Measurements from ENCODE around the gene ABHD2.

ABHD2 gene

DNA sequence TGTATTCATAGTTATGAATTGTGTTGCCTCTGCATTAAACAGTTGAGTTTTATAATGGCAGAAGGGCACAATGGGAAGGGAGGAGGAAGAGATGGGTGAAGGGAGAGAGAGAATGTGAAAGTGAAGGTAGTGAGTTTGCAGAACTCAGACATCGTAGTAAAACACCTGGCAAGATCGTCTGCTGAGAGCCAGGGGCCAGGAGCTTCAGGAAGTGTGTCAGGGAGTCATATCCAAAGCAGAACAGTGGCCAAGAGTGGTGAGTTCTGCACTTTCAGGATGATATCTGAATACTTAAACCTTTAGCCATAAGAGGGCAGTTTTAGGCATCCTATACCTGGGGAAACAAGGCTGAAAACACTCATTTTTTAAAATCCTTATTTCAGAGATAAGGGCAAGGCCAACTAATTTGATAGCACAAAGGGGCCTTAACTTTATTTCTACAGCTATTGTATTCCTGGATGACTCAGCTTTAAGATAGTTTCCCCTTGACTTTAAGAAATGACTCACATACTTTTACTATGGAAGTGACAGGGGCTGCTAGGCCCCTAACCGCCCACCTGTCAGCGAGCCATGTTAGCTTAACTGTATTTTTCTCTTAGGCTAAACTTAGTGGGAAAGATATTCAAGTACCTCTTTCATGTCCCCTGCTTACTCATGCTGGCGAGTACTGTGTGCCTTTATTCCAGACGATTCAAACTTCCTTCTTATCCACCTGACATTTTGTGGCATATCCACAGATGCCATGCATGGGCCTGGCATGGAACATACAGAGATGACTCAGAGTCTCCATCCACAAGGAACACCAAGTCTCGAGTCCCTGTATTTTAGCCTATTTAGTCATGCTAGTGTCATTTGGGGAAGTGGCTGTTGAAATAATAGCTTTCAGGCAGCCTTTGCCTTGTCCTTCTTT, 79.3 kb downstream of the ABHD2 start:
- no peak for DNase-seq (ENCODE audit: low spot score)

DNA sequence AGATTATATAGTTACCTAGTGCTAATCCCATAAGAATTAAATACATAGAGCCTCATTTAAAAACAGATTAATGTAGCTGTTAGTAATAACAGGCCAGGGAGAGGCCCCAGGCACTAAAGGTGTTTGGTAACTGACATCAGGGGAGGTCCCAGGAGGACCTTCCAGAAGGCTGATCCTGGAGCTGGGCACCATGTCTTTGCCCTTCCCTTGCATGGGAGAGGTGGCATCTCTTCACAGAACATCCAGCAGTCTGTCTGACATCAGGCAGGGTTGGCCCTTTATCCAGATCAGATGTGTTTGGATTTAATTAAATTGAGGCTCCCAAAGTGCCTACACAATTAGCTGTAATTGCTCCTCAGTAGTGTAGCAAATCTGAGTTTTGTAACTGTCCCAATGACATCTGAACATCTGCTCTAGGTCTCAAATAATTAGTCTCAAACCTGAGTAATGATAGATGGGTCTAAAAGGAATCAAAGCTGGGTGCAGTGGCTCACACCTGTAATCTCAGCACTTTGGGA, 80.1 kb downstream of the ABHD2 start:
- no peak for DNase-seq (ENCODE audit: low spot score)

DNA sequence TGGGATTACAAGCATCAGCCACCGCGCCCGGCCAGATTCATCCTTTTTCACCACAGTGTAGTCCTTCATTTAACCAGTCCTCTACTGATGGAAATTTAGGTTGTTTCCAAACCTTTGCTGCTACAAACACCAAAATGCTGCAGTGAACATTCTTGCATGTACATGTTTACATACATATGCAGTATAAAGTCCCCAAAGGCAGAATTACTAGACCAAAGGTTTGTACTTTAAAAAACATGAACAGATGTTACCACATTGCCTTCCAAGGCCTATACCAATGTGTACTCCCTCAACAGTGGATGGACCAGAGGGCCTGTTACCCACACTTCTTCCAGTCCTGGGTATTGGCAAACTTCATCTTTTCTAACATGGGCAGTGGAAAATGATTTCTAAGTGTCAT, 82.1 kb downstream of the ABHD2 start:
- no peak for DNase-seq (ENCODE audit: low spot score)

DNA sequence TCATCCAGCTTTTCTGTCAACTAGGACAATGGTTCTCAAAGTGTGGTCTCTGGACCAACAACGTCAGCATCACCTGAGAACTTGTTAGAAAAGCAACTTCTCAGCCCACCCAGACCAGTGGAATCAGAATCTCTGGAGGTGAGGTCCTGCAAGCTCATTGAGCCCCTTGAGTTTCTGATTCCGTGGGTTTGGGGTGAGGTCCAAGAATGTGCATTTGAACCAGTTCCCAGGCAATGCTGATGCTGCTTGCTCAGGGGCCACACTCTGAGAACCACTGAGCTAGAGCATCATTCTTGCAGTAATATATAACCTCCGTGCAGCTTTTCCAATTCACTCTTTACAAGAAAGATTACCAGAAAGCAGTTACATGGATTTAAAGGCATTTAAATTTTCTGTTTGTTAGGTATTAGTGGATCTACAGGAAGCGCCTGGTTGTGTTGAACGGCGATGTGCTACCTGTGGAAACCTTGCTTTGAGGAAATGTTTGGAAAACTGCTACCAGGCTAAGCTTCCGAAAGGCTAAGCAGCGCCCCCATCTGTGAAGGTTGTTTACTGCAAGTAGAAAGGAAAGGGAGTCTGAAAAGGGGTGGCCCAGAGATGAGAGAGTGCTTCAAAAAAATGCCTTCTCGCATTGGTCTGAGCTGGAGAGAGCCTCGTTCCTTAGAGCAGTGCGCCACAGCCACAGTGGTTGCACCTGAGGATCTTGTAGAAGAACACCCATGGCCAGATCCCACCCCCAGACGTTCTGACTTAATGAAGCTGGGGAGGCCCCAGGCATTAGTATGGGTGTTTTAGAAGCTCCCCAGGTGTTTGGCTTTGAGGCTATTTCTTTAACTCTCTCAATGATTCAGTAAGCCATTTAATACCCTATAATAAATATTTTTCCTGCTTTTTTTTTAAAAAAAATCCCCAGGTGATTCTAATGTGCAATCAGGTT, 83.1 kb downstream of the ABHD2 start:
- DNase-seq (ENCODE audit: low spot score): peak; percentile 72

DNA sequence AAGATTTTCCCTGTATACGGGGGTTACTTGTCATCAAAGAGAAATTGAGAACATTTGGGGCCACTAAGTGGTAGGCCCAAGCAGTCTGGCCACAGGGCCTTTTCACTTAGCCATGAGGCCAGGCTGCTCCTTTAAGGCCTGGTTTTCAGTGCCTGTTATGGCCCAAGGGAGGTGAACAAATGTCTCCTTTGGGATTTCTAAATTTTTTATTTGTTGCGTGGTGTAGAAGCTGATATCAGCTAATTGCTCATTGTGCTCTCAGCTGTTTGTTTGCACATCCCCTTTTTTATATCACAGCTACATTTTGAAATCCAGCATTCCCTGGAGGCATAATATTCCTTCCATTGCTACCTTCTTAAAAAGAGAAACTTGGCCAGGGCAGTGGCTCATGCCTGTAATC, 84.7 kb downstream of the ABHD2 start:
- no peak for DNase-seq (ENCODE audit: low spot score)

DNA sequence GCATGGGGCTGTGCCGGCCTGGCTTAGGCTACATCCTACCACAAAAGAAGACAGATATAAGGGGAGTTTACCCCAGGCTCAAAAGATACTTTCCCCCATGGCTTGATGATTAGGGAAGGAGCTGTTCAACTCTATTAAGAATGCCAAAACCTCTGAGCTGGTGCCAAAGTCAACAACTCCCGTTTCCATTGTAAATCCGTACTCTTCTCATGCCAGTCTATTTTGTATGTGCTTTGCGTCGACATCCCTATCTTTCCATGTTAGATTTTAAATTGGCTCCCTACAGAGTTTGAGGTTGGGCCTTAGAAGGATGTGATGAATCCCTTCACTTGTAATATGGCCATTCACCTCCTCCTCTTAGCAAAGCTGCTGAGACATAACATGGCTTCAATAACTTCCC, 86.2 kb downstream of the ABHD2 start:
- no peak for DNase-seq (ENCODE audit: low spot score)

DNA sequence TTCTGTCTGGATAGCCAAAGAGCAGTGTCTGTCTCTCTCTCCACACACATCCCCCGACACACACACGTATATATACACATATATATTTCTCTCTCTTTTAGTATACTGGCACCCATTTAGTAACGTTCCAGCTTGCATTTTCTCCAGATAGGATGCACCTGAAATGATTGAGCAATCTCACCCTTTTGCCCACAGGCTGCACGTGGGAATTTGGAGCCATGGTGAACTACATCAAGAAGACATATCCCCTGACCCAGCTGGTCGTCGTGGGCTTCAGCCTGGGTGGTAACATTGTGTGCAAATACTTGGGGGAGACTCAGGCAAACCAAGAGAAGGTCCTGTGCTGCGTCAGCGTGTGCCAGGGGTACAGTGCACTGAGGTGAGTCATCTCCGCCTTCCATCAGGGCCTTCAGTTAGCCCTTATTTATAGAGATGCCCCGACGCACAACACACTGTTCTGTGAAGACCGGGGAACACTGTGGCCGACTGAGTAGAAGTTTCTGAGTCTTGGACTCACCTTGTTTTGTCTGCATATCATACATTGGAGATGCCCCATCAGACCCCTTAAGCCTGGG, 87.4 kb downstream of the ABHD2 start:
- no peak for DNase-seq (ENCODE audit: low spot score)

DNA sequence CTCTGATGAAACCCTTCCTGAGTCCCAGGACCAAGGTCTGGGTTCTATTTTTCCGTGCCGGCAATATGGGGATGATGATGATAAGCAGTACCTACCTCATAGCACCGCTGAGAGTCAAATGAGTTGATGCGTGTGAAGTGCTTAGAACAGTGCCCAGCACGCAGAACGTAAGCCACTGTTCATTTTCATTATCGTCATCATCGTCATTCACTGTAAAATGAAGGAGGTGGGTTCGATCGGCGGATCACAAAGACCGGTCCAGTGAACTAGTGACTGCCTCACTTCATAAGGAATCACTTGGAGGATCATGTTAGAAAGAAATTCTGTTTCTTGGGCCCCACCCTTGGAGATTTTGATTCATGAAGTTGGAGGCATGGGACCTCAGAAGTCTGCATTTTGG, 88.9 kb downstream of the ABHD2 start:
- no peak for DNase-seq (ENCODE audit: low spot score)

DNA sequence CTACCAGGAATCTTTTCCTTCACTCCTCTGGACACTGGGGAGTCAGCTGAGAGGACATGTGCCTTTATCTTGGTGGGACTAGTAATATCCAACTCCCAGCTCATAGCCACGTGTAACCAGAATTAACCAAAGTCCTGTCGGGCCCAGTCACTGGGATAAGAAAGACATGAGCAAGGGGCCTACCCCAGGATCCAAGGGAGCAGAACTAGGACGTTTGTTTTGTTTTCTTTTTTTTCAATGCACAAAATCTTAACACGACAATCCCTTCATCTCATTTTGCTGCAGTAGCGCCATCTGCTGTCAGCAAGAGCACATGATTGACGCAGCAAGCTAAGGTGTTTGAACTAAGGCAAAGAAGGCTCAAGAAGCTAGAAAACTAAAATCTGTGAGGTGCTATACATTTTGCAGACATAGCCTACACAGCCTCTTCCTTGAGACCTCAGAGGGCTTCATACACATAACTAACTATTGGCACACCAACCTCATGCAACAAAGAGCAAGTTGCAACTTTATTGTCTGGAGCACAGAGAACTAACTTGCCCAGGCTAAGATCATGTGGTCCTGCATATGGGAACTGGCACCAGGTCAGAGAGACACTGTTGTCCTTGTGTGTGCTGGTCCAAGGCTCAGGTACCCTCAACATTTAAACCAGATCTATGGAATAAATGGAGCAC, 89.5 kb downstream of the ABHD2 start:
- peak; percentile 57 for DNase-seq (ENCODE audit: low spot score)

DNA sequence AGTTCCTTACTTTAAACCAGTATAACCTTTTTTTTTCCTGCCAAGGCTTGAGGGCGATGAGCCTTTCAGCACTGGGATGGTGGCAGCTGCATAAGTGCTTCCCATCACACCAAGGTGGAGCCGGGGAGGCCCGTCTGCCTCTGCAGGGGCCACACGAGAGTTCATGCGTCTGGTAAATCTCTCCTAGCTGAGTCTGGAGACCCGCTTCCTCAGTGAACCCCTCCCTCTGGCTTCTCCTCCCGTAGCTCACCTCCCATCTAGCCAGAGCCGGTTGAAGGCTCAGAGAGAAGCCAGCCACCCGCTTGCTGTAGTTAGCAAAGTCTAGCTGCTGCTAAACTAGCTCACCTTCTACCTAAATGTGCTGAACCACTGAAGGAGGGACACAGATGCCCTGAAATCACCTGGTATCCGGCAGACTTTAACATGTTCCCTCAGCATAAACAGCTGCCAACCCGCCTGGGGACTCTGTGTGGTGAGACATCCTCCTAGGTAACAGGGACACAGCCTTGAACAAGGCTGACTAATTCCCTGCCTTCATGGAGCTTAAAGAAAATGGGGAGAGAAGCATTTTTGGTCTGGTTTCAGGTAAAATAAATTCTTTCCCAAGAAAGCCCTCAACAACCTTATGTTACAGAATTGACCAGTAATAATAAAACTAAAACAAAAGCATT, 90.2 kb downstream of the ABHD2 start:
- no peak for DNase-seq (ENCODE audit: low spot score)

DNA sequence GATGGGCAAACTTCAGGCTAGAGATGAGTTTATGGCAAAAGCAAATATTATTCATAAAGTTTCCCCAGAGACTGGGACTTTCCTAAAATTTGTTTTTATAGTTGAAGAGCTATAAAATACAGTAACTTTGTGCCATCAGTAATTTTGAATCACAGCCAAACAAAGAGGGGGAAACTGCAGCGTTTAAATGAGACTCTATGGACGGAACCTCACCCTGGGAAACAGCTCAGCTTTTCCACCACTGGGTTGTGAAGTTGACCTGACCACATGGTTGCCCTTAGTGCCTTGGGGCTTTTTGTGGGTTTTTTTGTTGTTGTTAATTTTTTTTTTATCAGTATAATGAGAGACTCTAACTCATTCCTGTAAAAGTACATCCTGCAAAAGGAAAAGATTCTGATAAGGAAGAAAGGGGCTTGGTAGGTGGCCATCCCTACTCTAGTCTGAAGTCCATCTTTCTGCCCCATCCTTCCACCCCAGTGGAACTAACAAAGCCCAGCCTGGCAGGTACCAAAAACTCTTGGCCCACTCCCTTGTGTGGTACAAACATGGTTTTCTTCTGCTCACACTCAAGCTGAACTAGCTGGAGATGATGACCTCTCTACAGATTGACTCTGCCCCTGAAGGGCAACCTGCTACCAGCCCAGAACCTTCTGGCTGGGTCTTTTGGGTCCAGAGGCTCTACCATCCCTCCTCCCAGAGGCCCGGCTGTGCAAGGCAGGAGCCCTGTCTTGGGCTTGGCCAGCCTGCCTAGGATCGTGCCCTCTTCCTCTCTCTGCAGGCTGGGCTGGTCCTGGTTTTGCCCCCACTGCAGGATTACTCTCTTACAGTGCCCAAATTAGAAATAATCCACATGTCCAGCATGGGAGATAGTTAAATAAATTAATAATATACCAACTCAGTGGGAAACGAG, 92.0 kb downstream of the ABHD2 start:
- DNase-seq (ENCODE audit: low spot score): no peak

DNA sequence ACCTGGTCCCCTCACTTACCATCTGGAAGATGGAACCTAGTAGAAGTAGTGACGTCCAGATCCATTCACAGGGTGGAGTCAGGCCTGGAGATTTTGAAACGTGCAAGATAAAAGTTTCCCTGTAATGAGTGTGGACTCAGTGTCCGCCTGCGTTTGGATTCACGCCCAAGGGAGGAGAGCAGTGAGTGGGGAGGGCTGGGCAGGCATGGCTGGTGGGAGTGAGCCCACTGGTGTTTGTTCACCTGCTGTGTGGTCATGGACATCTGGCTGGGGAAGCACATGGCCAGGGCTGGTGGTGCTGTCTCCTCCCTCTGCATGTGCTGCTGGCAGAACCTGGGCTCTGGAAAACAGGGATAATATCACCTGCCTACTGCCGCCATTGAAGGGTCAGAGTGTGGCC, 96.1 kb downstream of the ABHD2 start:
- no peak for DNase-seq (ENCODE audit: low spot score)

DNA sequence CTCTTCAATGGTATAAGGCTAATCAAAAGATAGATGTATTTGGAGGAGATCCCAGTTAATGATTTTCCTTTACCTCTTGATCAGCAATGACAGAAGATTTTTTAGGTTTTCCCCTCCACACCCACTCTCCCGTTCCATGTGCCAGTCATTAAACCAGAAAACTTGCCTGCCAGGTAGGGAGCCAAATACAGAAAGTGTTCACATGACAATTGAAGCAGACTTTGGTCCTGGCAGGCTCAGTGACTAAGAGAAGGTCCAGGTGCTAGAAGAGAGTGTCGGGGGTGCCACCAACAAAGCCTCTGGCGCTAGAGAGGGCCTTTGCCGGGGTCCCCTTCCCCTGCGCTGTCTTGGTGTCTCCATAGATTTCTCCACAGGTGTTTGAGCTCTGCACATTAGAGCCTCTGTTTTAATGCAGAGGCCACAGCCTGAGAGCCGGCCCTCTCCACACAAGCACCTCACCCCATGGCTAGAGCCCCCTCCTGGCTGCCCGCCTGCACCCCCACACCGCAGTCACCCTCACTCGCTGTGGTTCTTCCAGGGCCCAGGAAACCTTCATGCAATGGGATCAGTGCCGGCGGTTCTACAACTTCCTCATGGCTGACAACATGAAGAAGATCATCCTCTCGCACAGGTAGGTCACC, 96.8 kb downstream of the ABHD2 start:
- DNase-seq (ENCODE audit: low spot score): no peak

DNA sequence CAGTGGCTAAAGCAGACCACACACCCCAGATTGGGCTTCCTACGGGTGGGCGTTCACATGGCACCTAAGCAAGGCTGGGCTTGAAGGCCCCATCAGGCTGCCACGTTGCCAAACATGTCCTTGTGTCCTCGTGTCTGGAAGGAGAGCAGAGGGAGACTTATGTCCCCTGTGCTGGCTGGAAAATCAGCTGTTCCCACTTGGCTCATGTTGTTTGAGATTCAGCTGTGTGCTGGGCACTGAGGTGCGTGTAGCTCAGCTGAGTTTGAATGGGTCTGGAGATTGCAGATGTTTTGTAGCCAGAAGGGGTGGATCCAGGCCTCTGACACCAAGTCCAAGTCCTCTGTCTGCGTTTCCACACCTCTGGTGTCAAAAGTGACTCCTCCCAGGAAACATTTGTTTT, 98.5 kb downstream of the ABHD2 start:
- DNase-seq (ENCODE audit: low spot score): no peak

DNA sequence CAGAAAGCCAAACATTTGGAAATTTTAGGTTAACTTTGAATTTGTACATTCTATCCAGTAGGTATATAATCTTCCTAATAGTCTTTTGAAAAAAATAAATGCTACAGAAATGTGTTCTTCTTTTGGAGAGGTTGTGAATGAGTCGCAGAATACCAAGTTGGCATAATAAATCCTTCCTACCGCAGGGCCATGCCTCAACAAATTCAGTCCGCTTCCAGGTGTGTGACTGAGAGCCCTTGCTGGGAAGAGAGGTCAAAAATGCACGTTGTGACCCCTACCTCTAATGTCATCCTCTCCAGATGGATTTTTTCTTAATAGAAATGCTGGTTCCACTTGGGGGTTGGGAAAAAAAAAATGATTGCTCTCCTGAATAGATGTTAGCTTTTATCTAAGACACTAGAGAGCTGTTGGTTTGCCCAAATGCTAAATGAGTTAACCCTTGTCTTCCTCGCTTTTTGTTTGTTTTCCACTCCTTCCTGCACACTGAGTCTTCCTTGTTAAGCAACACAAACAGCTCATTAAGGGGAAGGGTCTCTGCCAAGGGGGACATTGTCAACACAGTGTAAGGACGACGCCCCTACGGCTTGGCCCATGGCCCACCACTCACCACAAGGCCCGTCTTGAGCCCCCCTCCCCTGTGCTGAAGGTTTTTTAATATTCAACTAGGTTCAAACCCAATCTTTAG, 99.2 kb downstream of the ABHD2 start:
- no peak for DNase-seq (ENCODE audit: low spot score)

DNA sequence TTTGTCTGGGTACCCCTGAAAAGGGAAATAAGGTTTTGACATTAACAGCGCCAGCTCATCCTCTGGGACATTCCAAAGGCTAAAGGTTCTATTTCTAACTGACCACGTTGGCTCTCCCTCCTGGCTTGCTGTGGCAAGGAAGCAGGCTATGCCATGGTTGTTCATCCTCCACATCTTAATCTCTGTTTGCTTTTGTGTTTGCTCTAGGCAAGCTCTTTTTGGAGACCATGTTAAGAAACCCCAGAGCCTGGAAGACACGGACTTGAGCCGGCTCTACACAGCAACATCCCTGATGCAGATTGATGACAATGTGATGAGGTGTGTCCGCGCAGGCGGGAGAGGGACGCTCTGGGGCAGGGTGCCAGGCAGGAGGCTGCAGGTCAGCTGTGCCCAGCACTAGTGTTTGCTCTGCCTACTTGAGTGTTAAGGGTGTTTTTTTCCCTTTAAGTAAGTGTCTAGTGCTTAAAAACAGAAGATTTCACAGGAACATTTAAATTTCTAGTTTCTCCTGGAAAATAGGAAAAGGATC, 99.8 kb downstream of the ABHD2 start:
- DNase-seq (ENCODE audit: low spot score): no peak

DNA sequence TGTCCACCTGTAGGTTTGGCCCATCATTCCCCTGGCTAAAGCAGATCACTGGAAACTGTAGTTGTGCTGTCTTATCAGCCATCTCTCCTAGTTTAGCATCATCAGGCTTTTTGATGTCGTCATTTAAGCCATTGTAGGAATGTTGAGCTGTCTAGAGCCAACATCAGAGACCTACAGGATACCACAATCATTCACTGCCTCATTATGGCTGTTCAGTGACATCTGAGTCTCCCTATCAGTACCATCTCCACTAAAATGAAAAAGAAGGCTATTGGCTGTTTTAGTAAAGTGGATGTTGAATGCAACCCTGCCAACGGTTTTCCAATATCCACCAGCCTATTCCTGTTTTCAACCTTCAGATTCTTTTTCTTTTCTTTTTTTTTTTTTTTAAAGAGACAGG, 103.9 kb downstream of the ABHD2 start:
- no peak for DNase-seq (ENCODE audit: low spot score)

DNA sequence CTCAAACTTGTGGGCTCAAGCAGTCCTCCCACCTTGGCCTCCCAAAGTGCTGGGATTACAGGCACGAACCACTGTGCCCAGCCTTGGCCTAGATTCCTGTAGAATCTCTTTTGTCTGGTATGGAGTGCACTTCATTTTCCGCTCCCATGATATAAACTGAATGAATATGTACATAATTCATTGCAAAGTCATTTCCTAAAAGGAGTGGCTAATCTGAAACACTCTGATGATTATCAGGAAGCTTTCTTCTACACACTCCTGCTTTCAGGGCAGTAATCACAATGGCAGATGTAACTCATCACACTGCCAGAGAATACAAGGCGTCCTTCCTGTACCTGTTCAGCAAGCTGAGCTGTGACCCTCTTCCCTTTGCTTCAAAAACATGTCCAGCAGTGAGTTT, 104.5 kb downstream of the ABHD2 start:
- DNase-seq (ENCODE audit: low spot score): no peak

DNA sequence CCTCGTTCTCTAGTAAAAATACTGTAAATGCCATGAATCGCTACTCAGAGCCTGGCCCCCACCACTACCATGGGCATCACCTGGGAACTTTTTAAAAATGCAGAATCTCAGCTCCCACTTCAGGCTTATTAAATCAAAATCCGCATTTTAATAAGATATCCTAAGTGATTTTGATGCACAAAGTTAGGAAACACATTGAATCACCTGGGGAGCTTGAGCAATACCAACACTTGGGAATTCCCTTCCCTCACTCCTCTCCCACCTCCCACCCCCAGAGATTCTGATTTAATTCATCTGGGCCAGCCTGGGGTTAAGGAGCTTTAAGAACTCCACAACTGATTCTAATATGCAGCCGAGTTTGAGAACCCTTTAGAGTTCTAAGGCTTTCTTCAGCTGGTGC, 106.4 kb downstream of the ABHD2 start:
- DNase-seq (ENCODE audit: low spot score): no peak

All from HuH-7 (cell line).